ENCODE data around the gene ORC4. TPM values are rescaled to one million over a fixed set of nuclear protein-coding genes. Genes with fewer than 3 reads are reported as not detected.

ORC4 gene
- total and polyA plus RNA-seq, 2 of the 8 experiments (the other 6 are each of a cell fraction or from before 2014, with no cell fraction given): 22.7 to 63.7 TPM

Other genes with a start within 250 kb of the ORC4 start
- 15.0 and 18.1 TPM in 2 replicates for gene ACVR2A, start 175.7 kb downstream of the ORC4 start, total RNA-seq (2021; fragmentation: NEBNext Ultra II Directional; extraction: Animal tissue kit (Norgen Biotek cat#: 25700))
- gene ACVR2A, start 175.7 kb downstream of the ORC4 start, polyA plus RNA-seq (2011; rRNA removed): 1.8 and 3.4 TPM in 2 replicates
- gene MBD5, start 354 bp upstream of the ORC4 start, total RNA-seq (2021; fragmentation: NEBNext Ultra II Directional; extraction: Animal tissue kit (Norgen Biotek cat#: 25700)): 29.4 and 29.6 TPM in 2 replicates
- 8.5 and 9.7 TPM in 2 replicates for gene MBD5, start 354 bp upstream of the ORC4 start, polyA plus RNA-seq (2011; rRNA removed)

Measured in H1 (cell line).